HepG2 (cell line): ENCODE results near the gene ALB.

ENCODE experiments used
- CTCF ChIP-seq: sonication (generic); formaldehyde crosslinking; IDR thresholded peaks from 2 replicates; pipeline ENCODE4 v1.5.0; 2020; ENCODE audit warnings: mild to moderate bottlenecking, missing genetic modification reagents, moderate library complexity
- MAFK ChIP-seq, 2 experiments: IDR thresholded peaks in 1 of 2; conservative IDR thresholded peaks in 1 of 2; 2 replicates each; pipeline ENCODE4 v1.6.1; 2011; ENCODE audit warnings: improper control_type of control experiment in 2 of 2, low read length in 2 of 2
- MAX ChIP-seq: IDR thresholded peaks from 2 replicates; pipeline ENCODE4 v1.6.1; 2012; ENCODE audit warnings: inconsistent platforms
- REST ChIP-seq, 2 experiments: IDR thresholded peaks; 2 replicates each; pipeline ENCODE4 v1.6.1; 2011 to 2012; ENCODE audit warnings: low read length in 2 of 2, borderline replicate concordance in 1 of 2, low read depth in 1 of 2, mild to moderate bottlenecking in 1 of 2, moderate library complexity in 1 of 2
- SUZ12 ChIP-seq: fragments of 150-350 bp; IDR thresholded peaks from 2 replicates; pipeline ENCODE4 v1.6.1; 2014; ENCODE audit warnings: low read depth, low read length
- U2AF1 ChIP-seq: fragments of 200-400 bp; formaldehyde crosslinking; optimal IDR thresholded peaks from 2 replicates; pipeline ENCODE3; 2017; ENCODE audit warnings: mild to moderate bottlenecking, low read depth, low read length
- ZNF275 ChIP-seq: sonication (generic); formaldehyde crosslinking; IDR thresholded peaks from 2 replicates; pipeline ENCODE4 v1.8.0; 2022; ENCODE audit warnings: missing genetic modification reagents, mild to moderate bottlenecking, inconsistent platforms, borderline replicate concordance

- no peak for TF ChIP-seq MAX
- no peak for TF ChIP-seq MAFK (conservative IDR thresholded peaks at IDR 0.05 in 1 of 2, IDR thresholded peaks at IDR 0.05 in 1 of 2; ENCODE audit: low read length in 2 of 2)
- TF ChIP-seq CTCF (CRISPR knock-in tag) = no peak
- TF ChIP-seq SUZ12 = no peak
- no peak for TF ChIP-seq ZNF275
- no peak for TF ChIP-seq REST (IDR thresholded peaks at IDR 0.05; ENCODE audit: borderline replicate concordance in 1 of 2, low read depth in 1 of 2, low read length in 2 of 2)
- no peak for TF ChIP-seq U2AF1
Measured at GRCh38 chr4:73379946-73380345, 24.1 kb upstream of the ALB start.
